Stomach (tissue), 9 donors: ENCODE results near the gene GABRP. TPM values are rescaled to one million over a fixed set of nuclear protein-coding genes. Genes with fewer than 3 reads are reported as not detected.

Source experiments
- DNase-seq, 2 donors: peaks; one replicate each; pipeline versions ENCODE4 v3.0.0 to v3.0.0-alpha.2; 2013 to 2019
- H3K27ac ChIP-seq, 5 donors: fragments of 200-600 bp in 4 of 5; sonication (generic) in 4 of 5; one replicate each; pipeline ENCODE4 v1.5.1; 2013 to 2019; ENCODE audit warnings: mild to moderate bottlenecking in 1 of 5, moderate library complexity in 1 of 5
- H3K27me3 ChIP-seq, 3 donors: fragments of 200-600 bp; sonication (generic); one replicate each; pipeline ENCODE4 v1.5.1; 2017 to 2019; ENCODE audit warnings: mixed run types in 1 of 3
- H3K36me3 ChIP-seq, 4 donors: fragments of 200-600 bp; sonication (generic); 1 replicate in 3 of 4; 2 replicates in 1 of 4; pipeline ENCODE4 v1.5.1; 2016 to 2019
- H3K4me1 ChIP-seq, 4 donors: fragments of 200-600 bp; sonication (generic); one replicate each; pipeline ENCODE4 v1.5.1; 2016 to 2019
- H3K4me3 ChIP-seq, 4 donors: fragments of 200-600 bp; sonication (generic) in 3 of 4; one replicate each; pipeline ENCODE4 v1.5.1; 2016 to 2019; ENCODE audit warnings: mild to moderate bottlenecking in 1 of 4
- H3K9me3 ChIP-seq, 4 donors: fragments of 200-600 bp; sonication (generic); one replicate each; pipeline ENCODE4 v1.5.1; 2016 to 2019
- EP300 ChIP-seq: sonication (generic); formaldehyde crosslinking; IDR thresholded peaks from one replicate; pipeline ENCODE4 v1.6.1; 2017; ENCODE audit warnings: antibody characterized with exemption
- POLR2A ChIP-seq, 4 donors: fragments of 450-650 bp; IDR thresholded peaks; one replicate each; pipeline ENCODE4 v1.6.1; 2016; ENCODE audit warnings: antibody characterized with exemption in 4 of 4, control low read depth in 2 of 4, mild to moderate bottlenecking in 1 of 4, moderate library complexity in 1 of 4
- POLR2AphosphoS5 ChIP-seq, 3 donors: sonication (generic); formaldehyde crosslinking; IDR thresholded peaks; one replicate each; pipeline ENCODE4 v1.6.1; 2016; ENCODE audit warnings: antibody characterized with exemption in 3 of 3
- WGBS, 5 donors: extraction: QIAGEN DNeasy Blood & Tissue Kit in 3 of 5; methylation state at CpG; one replicate each; pipeline versions ENCODE4 v1.1.5 to v1.1.7; 2013 to 2018; 5-methylcytosine and 5-hydroxymethylcytosine counted together
- intact Hi-C: fragments of 100-400 bp; cut with DNase I; formaldehyde crosslinking; loops from one replicate; pipeline ENCODE4 v1.15.1; 2023; ENCODE audit warnings: low total_unique reads
- polyA plus RNA-seq, 3 donors: library from polyadenylated mRNA; stranded (reverse); fragments of 200-250 nt; gene quantifications; one replicate each; pipeline ENCODE4 v1.2.3, GENCODE V29; 2013
- total RNA-seq, 5 donors: library from RNA; depleted of rRNA; stranded (reverse); fragments of >200 nt; gene quantifications; one replicate each; pipeline versions ENCODE4 v1.1.0 to v1.2.3, GENCODE V29; 2014 to 2016
- TF ChIP-seq, protein P1 (sequence below), 7 experiments: fragments of 450-650 bp in 4 of 7; fragments of 200-600 bp in 3 of 7; sonication (generic) in 3 of 7; IDR thresholded peaks; one replicate each; pipeline ENCODE4 v1.5.1; 2016 to 2019; ENCODE audit warnings: antibody characterized with exemption in 7 of 7, control low read depth in 2 of 7, mild to moderate bottlenecking in 1 of 7
- donor health status: healthy with polysubstance abuse.
- donor health status: Bipolar disorder and iron deficiency.
- donor health status: healthy.

The GABRP gene
- total and polyA plus RNA-seq, 8 donors = under 0.01 to 31.7 (median 1.0) TPM; not detected in 2

DNA sequence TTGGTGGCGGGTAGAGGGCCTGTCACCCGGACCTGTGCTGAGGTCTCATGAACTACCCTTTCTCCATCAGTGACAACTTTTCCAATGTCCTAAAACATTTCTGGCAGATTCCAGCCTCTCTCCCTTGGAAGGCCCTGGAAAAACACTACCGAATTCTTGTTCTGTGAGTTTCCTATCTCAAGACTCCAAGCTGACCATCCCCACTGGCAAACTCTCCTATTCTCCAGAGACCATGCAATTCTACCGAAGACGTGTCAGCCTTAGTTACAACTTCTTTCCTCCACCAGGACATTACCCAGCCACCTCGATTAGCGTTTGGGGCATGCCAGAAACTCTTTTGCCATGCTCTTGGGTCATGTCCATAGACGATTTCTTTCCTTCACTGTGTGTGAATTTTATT, 26.8 kb upstream of the GABRP start:
- no peak for TF ChIP-seq EP300
- TF ChIP-seq, protein P1, sequence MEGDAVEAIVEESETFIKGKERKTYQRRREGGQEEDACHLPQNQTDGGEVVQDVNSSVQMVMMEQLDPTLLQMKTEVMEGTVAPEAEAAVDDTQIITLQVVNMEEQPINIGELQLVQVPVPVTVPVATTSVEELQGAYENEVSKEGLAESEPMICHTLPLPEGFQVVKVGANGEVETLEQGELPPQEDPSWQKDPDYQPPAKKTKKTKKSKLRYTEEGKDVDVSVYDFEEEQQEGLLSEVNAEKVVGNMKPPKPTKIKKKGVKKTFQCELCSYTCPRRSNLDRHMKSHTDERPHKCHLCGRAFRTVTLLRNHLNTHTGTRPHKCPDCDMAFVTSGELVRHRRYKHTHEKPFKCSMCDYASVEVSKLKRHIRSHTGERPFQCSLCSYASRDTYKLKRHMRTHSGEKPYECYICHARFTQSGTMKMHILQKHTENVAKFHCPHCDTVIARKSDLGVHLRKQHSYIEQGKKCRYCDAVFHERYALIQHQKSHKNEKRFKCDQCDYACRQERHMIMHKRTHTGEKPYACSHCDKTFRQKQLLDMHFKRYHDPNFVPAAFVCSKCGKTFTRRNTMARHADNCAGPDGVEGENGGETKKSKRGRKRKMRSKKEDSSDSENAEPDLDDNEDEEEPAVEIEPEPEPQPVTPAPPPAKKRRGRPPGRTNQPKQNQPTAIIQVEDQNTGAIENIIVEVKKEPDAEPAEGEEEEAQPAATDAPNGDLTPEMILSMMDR (IDR thresholded peaks at IDR 0.05) = no peak
- no peak for TF ChIP-seq POLR2A (IDR thresholded peaks at IDR 0.05)
- TF ChIP-seq POLR2AphosphoS5 (IDR thresholded peaks at IDR 0.05) = no peak
- Histone ChIP-seq H3K4me1 (peaks cover 27 to 56% (median 39%) of the 10 kb centered on the region in 4 donors), H3K4me3 (no peak overlapping the region), H3K27me3 (no peaks in the 10 kb centered on the region), H3K27ac (peak overlapping the region; percentile 75 to 88 (median 80)), H3K9me3 (no peaks in the 10 kb centered on the region), H3K36me3 (no peaks in the 10 kb centered on the region)
- intact Hi-C loops = no loop called here
- WGBS, 5 donors = 42 to 60% (median 50%) methylated on average over 8 of the region's 8 CpGs
- DNase-seq = no peak

DNA sequence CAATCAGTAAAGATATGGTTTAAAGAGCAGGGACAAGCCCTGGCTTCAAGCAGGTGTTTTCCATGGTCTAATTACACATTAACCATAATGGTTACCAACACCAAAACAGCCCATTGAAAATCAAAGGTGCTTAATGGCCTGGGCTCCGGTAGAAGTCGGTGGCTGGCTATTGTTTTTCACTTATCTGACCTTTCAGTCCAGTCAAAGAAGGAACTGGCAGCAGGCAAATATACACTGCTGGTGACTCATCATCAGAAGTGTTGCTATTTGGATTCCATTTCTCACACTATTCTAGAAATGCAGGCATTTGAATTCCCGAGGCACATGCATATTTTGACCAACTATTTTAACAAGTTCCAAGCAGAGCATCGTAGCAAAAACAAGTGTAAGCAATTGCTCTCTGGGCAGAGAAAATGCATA, 26.3 kb upstream of the GABRP start:
- TF ChIP-seq POLR2AphosphoS5 (IDR thresholded peaks at IDR 0.05) (peak in 2 of 3 donors; percentile 15 to 76), POLR2A (IDR thresholded peaks at IDR 0.05) (no peak), EP300 (no peak)
- TF ChIP-seq, protein P1 (IDR thresholded peaks at IDR 0.05) = no peak
- no peaks in the 10 kb centered on the region for H3K27me3 ChIP-seq
- no peaks in the 10 kb centered on the region for H3K9me3 ChIP-seq
- H3K4me3 ChIP-seq = no peak overlapping the region
- DNase-seq = peak; percentile 66 to 76
- peak overlapping the region; percentile 70 to 88 (median 80) for H3K27ac ChIP-seq
- intact Hi-C loops = no loop called here
- whole genome bisulfite sequencing, 5 donors = 12 to 22% (median 15%) methylated on average over 4 of the region's 4 CpGs
- H3K4me1 ChIP-seq = peaks cover 25 to 51% (median 37%) of the 10 kb centered on the region in 4 donors
- no peaks in the 10 kb centered on the region for H3K36me3 ChIP-seq

DNA sequence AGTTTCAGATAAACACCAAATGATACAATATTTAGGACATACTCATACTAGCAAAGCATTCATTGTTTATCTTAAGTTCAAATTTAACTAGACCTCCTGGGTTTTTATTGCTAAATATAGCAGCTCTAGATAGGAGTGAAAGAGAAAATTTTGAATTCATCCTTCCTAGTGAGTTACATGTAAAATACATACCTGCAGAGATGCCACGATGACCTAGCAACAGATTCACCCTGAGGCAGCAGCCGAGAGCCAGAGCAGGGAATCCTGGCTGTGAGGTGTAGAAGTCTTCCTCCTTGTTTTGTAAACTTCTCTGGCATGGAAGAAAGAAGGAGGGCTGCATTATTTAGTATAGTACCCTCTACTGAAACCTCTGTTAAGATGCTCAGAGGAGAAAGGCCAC, 25.9 kb upstream of the GABRP start:
- intact Hi-C loops = no loop called here
- H3K4me1 ChIP-seq = peaks cover 21 to 47% (median 36%) of the 10 kb centered on the region in 4 donors
- peak overlapping the region; percentile 70 to 88 (median 80) for H3K27ac ChIP-seq
- no peak overlapping the region for H3K4me3 ChIP-seq
- TF ChIP-seq POLR2AphosphoS5 (IDR thresholded peaks at IDR 0.05) = no peak
- TF ChIP-seq, protein P1 (IDR thresholded peaks at IDR 0.05) = no peak
- no peak for TF ChIP-seq POLR2A (IDR thresholded peaks at IDR 0.05)
- TF ChIP-seq EP300 = no peak
- H3K9me3 ChIP-seq = no peaks in the 10 kb centered on the region
- no peaks in the 10 kb centered on the region for H3K36me3 ChIP-seq
- DNase-seq = no peak
- 34 to 58% (median 45%) methylated on average over 2 of the region's 2 CpGs for WGBS, 5 donors
- H3K27me3 ChIP-seq = no peaks in the 10 kb centered on the region

DNA sequence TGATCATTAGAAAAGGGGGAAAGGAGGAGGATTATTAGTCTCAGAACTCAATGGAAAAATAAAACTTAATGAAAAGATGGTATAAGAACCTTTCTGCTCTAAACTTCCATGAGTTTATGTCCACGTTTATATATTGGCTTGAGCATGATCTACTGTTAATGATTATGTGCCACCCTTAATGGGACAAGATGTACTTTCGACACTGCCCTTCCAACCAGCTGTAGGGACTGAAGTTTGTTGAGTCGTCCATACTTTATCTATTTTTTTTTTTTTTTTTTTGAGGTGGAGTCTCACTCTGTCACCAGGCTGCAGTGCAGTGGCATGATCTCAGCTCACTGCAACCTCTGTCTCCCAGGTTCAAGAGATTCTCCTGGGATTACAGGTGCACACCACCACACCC, 25.0 kb upstream of the GABRP start:
- H3K36me3 ChIP-seq = no peaks in the 10 kb centered on the region
- H3K9me3 ChIP-seq = no peaks in the 10 kb centered on the region
- intact Hi-C loops = no loop called here
- no peak for DNase-seq
- H3K27ac ChIP-seq = peak overlapping the region; percentile 70 to 88 (median 80)
- no peaks in the 10 kb centered on the region for H3K27me3 ChIP-seq
- 40 to 66% (median 49%) methylated on average over 3 of the region's 3 CpGs for WGBS, 5 donors
- peaks cover 20 to 40% (median 36%) of the 10 kb centered on the region in 4 donors for H3K4me1 ChIP-seq
- H3K4me3 ChIP-seq = no peak overlapping the region
- TF ChIP-seq POLR2A (IDR thresholded peaks at IDR 0.05) = no peak
- TF ChIP-seq, protein P1 (IDR thresholded peaks at IDR 0.05) = no peak
- TF ChIP-seq EP300 = no peak
- TF ChIP-seq POLR2AphosphoS5 (IDR thresholded peaks at IDR 0.05) = no peak
